Activated CD4-positive, alpha-beta T cell treated with anti-CD3 and anti-CD28 coated beads, Interleukin-2, amount 50 U/mL, for 4 hours (primary cell): ENCODE data around the gene PTPRE.

Experiments used
- DNase-seq, 2 experiments: peaks; one replicate each; pipeline ENCODE4 v3.0.0-alpha.2; 2020

Gene PTPRE

DNA sequence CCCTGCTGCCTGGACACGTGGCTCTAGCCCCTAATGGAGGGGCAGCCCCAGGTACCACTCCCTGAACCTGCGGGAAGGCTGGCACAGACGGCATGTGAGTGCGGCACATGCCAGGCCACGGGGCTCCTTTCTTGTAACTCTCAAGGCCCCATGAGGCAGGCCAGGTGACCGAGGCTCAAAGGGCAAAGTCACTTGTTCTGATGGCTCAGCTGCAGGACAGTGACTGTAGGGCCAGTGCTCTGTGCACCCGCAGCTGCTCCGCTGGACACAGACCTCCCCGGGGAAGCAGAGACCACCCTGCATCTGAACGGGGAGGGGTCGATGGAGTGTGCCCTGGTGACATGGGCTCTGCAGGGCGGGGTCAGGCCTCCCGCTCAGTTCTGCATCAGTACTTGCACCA, 55.3 kb downstream of the PTPRE start:
- no peak for DNase-seq

DNA sequence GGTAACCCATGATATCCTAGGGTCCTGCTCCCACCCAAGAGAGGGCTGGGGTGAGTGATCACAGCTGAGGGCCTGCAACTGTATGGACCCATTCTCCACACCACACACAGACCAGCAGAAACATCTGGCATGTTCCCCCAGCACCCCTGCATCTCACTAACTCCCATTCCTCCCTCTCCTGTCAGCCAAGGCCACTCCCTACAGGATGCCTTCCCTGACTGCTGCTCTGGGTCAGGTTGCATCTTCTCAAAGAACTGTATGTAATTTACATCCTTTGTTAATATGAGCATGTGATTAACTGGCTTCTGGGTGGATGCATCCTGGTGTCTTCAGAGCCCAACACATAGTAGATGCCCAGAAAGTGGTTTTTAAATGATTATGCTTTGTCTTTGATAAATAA, 56.2 kb downstream of the PTPRE start:
- DNase-seq = no peak

DNA sequence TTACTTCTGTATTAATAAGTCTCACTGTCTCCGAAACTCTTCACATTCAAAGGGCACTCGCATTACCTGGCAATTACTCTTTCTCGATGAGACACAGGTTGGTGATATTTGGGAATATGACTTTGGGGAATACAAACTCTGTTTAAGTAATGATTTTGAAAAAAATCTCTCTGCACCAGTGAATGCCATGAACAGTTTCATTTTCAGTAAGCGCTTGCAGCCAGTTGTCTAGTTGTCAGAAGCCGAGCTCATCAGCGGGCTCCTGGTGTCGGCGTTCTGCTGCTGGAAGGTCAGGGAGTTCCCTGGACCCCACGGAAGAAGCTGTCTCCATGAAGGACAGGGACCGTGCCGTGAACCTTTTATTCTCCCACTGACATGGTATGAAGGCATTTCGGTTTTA, 57.7 kb downstream of the PTPRE start:
- DNase-seq = no peak

DNA sequence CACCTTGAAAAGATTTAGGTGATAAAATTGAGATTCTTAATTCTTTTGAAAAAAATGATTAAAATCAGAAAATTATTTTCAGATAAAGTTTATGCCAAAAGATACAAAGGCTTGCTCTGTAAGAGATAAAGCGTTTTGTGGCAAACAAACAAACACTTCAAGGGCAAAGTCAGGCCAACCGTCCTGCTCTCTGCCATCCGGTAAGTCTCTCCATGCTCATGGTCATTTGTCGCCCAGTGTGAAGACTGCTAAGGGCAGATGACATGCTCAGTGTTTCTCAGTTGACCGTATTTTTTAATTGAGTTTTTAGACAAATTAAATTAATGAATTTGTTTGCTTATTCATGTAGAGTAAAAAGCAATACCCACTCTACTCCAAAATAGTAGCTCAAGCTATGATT, 60.0 kb downstream of the PTPRE start:
- no peak for DNase-seq

DNA sequence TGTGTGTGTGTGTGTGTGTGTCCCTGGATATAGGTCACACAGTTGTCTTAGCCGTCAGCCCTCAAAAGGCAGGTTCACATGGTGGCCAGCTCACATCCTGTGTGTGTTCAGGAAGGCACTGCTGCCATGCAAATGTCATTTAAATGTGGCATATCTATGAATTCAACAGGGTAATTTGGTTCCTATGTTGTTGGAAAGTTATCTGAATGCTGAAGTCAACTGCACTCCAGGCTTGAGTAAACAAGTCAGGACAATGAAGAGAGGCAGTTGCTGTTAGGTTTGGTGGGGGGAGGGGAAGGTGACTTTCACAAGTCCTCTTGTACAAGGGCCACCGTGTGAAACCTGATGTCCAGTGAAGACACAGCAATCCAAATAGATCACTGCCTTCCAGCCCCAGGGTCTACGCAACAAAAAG, 61.1 kb downstream of the PTPRE start:
- DNase-seq = no peak

DNA sequence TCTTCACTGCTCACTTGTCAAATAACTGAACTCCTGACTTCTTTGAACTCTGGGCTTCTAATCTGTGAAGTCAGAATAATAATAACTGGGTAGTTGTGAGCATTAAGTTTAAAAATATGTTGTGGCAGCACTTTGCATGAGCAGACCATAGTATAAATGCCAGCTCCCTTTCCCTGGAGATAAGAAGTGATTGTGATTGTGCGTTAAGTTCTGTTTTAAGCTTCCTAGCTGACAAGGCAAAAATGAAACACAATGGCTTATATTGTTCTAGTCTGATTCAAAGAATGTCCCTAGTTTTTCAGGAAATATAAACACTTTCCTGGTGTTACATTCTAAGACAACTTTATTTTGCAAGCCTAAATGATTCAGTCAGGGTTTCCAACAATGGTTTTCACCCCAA, 61.8 kb downstream of the PTPRE start:
- DNase-seq = no peak

GRCh38 chr10:127971101-127971946, 64.4 kb downstream of the PTPRE start:
- DNase-seq = no peak

- no peak for DNase-seq
Observed at GRCh38 chr10:127971963-127972615, 65.2 kb downstream of the PTPRE start.

GRCh38 chr10:127972751-127973357, 66.0 kb downstream of the PTPRE start:
- DNase-seq = no peak

DNA sequence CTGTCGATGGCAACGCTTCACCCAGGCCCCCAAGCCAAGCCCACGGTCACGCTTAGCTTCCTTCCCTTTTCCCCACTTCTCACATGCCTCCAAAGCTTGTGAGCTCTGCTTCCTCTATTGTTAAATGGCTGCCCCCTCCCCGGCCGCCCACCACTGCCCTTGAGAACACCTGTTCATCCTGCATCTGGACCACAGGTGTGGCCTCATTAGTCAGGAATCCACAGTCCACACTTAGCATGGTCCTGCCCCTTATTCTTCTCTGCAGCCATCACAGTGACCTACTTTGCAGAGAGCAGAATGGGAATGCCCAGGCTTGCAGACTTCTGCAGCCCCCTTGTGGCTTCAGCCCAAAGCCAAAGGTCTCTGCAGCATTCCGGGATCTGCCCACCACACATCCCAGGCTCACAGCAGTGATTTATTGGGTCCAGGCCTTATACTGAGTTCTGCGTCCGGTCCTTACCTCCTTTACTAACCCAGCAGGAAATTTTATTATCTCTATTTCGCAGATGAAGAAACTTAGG, 66.9 kb downstream of the PTPRE start:
- no peak for DNase-seq

DNA sequence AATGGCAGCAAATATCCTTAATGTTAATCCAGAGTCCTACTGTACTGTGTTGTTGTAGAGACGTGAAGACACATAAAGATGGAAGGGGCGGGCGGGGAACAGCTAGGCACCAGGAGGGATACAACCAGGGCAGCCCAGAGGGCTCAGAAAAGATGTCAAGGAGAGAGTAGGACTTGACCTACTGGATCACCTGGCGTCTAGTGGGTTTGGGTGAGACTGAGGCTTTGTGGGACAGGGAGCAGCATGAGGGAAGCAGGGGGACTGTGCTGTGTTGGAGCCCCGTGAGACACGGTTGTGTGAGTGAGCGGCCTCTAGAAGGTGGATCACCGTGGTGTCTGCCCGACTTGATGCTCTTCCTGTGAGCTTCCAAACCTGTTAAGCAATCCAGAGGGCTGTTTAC, 68.0 kb downstream of the PTPRE start:
- DNase-seq = no peak

DNA sequence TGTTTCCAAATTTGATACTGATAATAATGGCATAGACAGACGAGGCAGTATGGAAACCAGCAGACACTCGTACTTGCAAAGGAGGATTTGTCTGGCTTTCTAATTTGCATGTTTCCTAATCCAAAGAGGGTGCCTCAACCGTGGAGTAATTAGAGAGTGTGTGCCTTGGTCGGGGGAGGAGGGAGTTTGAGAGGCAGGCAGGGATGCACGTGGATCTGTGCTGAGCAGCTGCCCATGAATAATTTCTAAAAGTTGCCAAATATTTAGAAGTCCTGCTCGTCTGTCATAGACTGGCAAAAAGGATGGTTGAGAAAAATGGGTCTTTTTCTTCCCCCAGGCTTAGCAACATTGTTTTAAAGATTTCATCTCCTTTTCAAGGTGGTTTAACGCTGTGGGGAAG, 69.4 kb downstream of the PTPRE start:
- no peak for DNase-seq

- no peak for DNase-seq
Observed at GRCh38 chr10:127976701-127977356, 69.9 kb downstream of the PTPRE start.

GRCh38 chr10:127977357-127978009, 70.6 kb downstream of the PTPRE start:
- DNase-seq = no peak

DNA sequence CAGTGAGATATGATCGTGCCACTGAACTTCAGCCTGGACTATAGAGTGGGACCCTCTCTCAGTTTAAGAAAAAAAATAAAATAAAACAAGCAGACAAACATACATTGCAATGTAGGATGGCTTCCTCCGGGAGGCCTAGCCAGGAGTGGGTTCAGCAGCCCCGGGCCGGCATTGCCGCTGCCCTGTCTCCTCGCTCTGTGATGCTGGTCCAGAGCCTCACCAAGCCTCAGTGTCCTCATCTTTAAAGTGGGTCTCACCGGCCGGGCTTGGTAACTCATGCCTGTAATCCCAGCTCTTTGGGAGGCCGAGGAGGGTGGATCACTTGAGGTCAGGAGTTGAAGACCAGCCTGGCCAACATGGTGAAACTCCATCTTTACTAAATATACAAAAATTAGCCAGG, 71.6 kb downstream of the PTPRE start:
- no peak for DNase-seq

- DNase-seq = no peak
Observed at GRCh38 chr10:127979045-127979444, 72.1 kb downstream of the PTPRE start.

GRCh38 chr10:127979566-127979965, 72.7 kb downstream of the PTPRE start:
- DNase-seq = no peak

- no peak for DNase-seq
Observed at GRCh38 chr10:127980898-127981297, 74.0 kb downstream of the PTPRE start.

DNA sequence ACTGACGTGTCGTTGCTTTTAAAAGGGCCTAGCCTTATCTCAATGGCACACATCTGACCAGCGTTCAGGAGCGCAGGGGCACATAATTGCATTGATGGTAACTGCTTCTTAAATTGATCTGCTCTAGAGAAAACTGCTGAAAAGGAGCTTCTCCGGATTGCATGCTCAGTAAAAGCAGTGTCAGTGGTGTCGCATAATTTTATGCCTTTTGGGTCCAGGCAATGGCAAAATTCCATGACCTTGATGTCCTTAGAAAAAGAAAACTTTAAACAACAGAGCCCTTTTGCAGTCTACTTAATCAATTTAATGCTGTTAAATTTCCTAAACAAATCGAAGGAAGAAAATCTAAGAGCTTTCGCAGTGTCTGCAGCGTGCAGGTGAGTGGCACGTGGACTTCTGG, 75.7 kb downstream of the PTPRE start:
- DNase-seq = no peak

DNA sequence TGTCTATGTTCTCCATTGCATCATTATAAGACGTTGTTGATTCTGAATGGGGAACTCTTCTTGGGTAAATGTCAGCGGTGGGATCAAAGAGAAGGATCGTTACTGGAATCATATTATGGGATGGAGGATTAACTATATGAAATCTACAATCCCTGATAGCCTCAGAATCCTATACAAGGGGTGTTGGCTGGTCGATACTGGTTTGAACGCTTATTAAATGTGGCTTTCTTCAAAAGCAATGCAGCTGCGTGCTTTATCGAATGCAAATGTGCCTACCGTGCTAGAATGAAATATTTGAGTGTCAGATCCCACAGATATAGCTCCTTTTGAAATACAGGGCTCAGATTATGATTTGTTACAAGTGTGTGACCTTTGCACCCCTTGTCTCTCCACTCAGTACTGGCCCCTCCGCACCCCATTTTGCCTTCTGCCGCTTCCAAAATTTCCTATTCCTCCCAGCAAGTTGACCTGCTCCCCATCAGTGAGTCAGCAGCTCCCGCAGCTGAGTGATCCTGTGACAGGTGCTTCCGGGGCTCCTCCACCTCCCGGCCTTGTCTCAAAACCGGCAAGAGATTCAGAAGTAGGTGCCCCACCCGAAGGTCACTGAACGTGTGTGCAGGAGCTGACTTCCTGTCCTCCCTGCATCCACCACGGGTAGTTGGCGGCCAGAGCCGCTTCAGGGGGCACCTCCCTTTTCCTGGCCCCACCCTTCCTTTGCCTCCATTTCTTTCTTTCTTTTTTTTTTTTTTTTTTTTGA, 76.6 kb downstream of the PTPRE start:
- DNase-seq = no peak

DNA sequence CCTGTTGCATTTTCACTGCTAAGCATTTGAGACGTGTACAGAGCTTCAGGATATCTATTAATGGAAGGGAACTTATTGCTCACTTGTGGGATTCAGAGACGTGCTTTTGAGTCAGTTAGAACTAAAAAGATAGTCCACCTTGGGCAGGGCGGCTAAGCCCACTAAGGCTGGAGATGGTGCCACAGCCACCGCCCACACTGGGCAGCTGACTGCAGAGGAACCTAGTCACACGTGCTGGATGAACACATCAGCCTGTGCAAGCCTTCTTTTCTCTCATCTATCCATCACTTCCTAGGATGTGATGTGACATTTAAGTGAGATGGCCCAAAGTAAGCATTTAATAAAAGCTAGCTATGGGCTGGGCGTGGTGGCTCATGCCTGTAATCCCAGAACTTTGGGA, 78.0 kb downstream of the PTPRE start:
- no peak for DNase-seq
